CD14-positive monocyte (primary cell): ENCODE results near the gene EZH1. TPM values are rescaled to one million over a fixed set of nuclear protein-coding genes. Genes with fewer than 3 reads are reported as not detected.

Experiments used
- DNase-seq, 3 donors: peaks; one replicate each; pipeline ENCODE4 v3.0.0-alpha.2; 2011 to 2022
- H2AFZ ChIP-seq: 2 replicates; pipeline ENCODE4 v1.6.0; 2012; ENCODE audit warnings: mild to moderate bottlenecking, low read depth, low read length, inconsistent platforms; ENCODE audit not compliant: insufficient read depth, poor library complexity, severe bottlenecking
- H3K27ac ChIP-seq, 2 donors: 1 replicate in 1 of 2; 2 replicates in 1 of 2; pipeline ENCODE4 v1.5.1; 2012 to 2013; ENCODE audit warnings: low read length in 2 of 2, control low read depth in 1 of 2, inconsistent platforms in 1 of 2, low read depth in 1 of 2, mild to moderate bottlenecking in 1 of 2
- H3K27me3 ChIP-seq, 2 donors: one replicate each; pipeline versions ENCODE4 v1.6.0 to v1.6.1; 2011 to 2013; ENCODE audit warnings: low read length in 2 of 2; ENCODE audit not compliant: control insufficient read depth in 2 of 2, insufficient read depth in 2 of 2
- H3K36me3 ChIP-seq, 2 donors: replicated peaks in 1 of 2; 1 replicate in 1 of 2; 2 replicates in 1 of 2; pipeline versions ENCODE4 v1.5.1 to v1.6.1; 2012 to 2013; ENCODE audit warnings: low read length in 2 of 2, control low read depth in 1 of 2, inconsistent platforms in 1 of 2, mild to moderate bottlenecking in 1 of 2; ENCODE audit not compliant: insufficient read depth in 2 of 2, control insufficient read depth in 1 of 2
- H3K4me1 ChIP-seq, 2 donors: 1 replicate in 1 of 2; 2 replicates in 1 of 2; pipeline versions ENCODE4 v1.5.1 to v1.6.1; 2012 to 2013; ENCODE audit warnings: low read length in 2 of 2, control low read depth in 1 of 2, inconsistent platforms in 1 of 2, mild to moderate bottlenecking in 1 of 2, moderate library complexity in 1 of 2; ENCODE audit not compliant: insufficient read depth in 2 of 2, control insufficient read depth in 1 of 2
- H3K4me2 ChIP-seq: replicated peaks from 2 replicates; pipeline ENCODE3; 2012; ENCODE audit warnings: low read length, moderate library complexity, mild to moderate bottlenecking; ENCODE audit not compliant: poor library complexity, severe bottlenecking; ENCODE audit errors: extremely low read depth
- H3K4me3 ChIP-seq, 3 experiments: fragments of 200-600 bp in 1 of 3; sonication (generic) in 1 of 3; replicated peaks in 1 of 3; 1 replicate in 2 of 3; 2 replicates in 1 of 3; pipeline ENCODE4 v1.5.1; 2011 to 2013; ENCODE audit warnings: low read length in 3 of 3, mild to moderate bottlenecking in 3 of 3, control low read depth in 2 of 3, low read depth in 2 of 3, inconsistent platforms in 1 of 3, moderate library complexity in 1 of 3
- H3K79me2 ChIP-seq: 2 replicates; pipeline ENCODE4 v1.6.0; 2012; ENCODE audit warnings: mild to moderate bottlenecking, control low read depth, inconsistent platforms, low read length, moderate library complexity; ENCODE audit not compliant: insufficient read depth
- H3K9ac ChIP-seq: 2 replicates; pipeline ENCODE4 v1.6.0; 2017; ENCODE audit warnings: low read length, mild to moderate bottlenecking; ENCODE audit not compliant: insufficient read depth, poor library complexity, severe bottlenecking
- H3K9me3 ChIP-seq, 2 donors: replicated peaks in 1 of 2; 1 replicate in 1 of 2; 2 replicates in 1 of 2; pipeline versions ENCODE4 v1.5.1 to v1.6.1; 2012 to 2013; ENCODE audit warnings: low read length in 2 of 2, control low read depth in 1 of 2; ENCODE audit not compliant: control insufficient read depth in 1 of 2, insufficient read depth in 1 of 2
- H4K20me1 ChIP-seq: 2 replicates; pipeline ENCODE4 v1.6.0; 2012; ENCODE audit warnings: mild to moderate bottlenecking, low read length, control low read depth, moderate library complexity; ENCODE audit not compliant: insufficient read depth
- H3K27ac Mint-ChIP-seq, 7 donors: one replicate each; pipeline ENCODE4 v1.8.0; 2020; ENCODE audit warnings: mild to moderate bottlenecking in 7 of 7, mixed read lengths in 7 of 7, moderate library complexity in 6 of 7, inconsistent platforms in 2 of 7
- H3K27me3 Mint-ChIP-seq, 3 donors: one replicate each; pipeline ENCODE4 v1.8.0; 2021 to 2022; ENCODE audit warnings: low read depth in 3 of 3, mild to moderate bottlenecking in 3 of 3, mixed read lengths in 3 of 3, moderate library complexity in 3 of 3, inconsistent platforms in 1 of 3
- H3K36me3 Mint-ChIP-seq, 2 donors: one replicate each; pipeline ENCODE4 v1.8.0; 2020; ENCODE audit warnings: mixed read lengths in 2 of 2, inconsistent platforms in 1 of 2, mild to moderate bottlenecking in 1 of 2
- H3K4me1 Mint-ChIP-seq: one replicate; pipeline ENCODE4 v1.8.0; 2020; ENCODE audit warnings: mild to moderate bottlenecking, mixed read lengths
- H3K4me3 Mint-ChIP-seq, 2 donors: one replicate each; pipeline ENCODE4 v1.8.0; 2020; ENCODE audit warnings: mild to moderate bottlenecking in 2 of 2, mixed read lengths in 2 of 2, moderate library complexity in 1 of 2
- H3K9me3 Mint-ChIP-seq, 7 donors: one replicate each; pipeline ENCODE4 v1.8.0; 2020 to 2022; ENCODE audit warnings: mixed read lengths in 7 of 7, mild to moderate bottlenecking in 6 of 7, moderate library complexity in 6 of 7, inconsistent platforms in 2 of 7
- WGBS: methylation state at CpG from one replicate; pipeline ENCODE4 v1.1.5; 2013; ENCODE audit warnings: missing lambda C conversion rate; ENCODE audit not compliant: insufficient coverage; 5-methylcytosine and 5-hydroxymethylcytosine counted together
- intact Hi-C, 2 donors: fragments of 100-400 bp; cut with micrococcal nuclease; formaldehyde crosslinking; loops; one replicate each; pipeline versions ENCODE4 v1.15.0 to v1.15.1; 2023
- polyA plus RNA-seq, 3 donors: library from polyadenylated mRNA; depleted of rRNA in 1 of 3; unstranded in 2 of 3; stranded (reverse) in 1 of 3; fragments of 300-500 nt in 2 of 3; fragments of >200 nt in 1 of 3; fragmentation: Illumina TruSeq in 2 of 3; gene quantifications; 1 replicate in 2 of 3; 2 replicates in 1 of 3; pipeline ENCODE4 v1.2.3, GENCODE V29; 2012 to 2021
- TF ChIP-seq, protein P1 (sequence below): fragments of 200-600 bp; IDR thresholded peaks from one replicate; pipeline ENCODE4 v1.8.0; 2022; ENCODE audit warnings: antibody characterized with exemption, mild to moderate bottlenecking

Gene EZH1
- polyA plus RNA-seq, 3 donors, result 12.3 to 169 (median 17.8) TPM

DNA sequence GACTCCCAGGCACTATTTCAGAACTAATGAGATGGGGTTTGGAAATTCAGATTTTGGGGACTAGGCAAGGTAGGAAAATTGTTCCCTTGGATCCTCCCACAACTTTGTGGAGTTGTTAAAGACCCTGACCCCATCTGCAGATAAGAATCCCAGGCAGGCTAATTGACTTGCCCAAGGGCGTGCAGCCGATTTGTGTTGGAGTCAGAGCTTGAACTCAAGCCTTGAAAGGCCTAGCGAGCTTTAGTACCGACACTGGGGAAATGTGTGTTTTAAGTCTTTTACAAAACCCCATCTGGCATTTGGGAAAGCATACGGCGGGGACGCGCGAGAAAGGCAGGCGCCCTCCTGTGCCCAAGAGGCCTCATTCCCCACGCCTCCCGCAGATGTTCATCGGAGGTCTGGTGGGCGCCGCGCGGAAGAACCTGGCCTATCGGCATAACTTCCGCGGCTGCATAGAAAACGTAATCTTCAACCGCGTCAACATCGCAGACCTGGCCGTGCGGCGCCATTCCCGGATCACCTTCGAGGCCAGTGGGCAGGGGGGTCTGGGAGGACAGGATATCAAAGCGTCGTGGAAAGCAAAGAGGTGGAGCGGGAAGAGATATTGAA lies 58.2 kb downstream of the EZH1 start:
- Histone ChIP-seq H2AFZ (no peak overlapping the region), H3K4me2 (no peak overlapping the region), H4K20me1 (no peaks in the 10 kb centered on the region), H3K36me3 (no peaks in the 10 kb centered on the region), H3K9ac (no peak overlapping the region), H3K4me1 (peaks cover 17 to 23% of the 10 kb centered on the region in 2 donors), H3K27ac (no peak overlapping the region), H3K9me3 (peaks cover 0 to 12% of the 10 kb centered on the region in 2 donors), H3K79me2 (no peaks in the 10 kb centered on the region), H3K4me3 (no peak overlapping the region), H3K27me3 (peaks cover 24 to 29% of the 10 kb centered on the region in 2 donors)
- Mint-ChIP-seq H3K4me1 (peaks cover 22% of the 10 kb centered on the region), H3K36me3 (peaks cover 8 to 10% of the 10 kb centered on the region in 2 donors), H3K27me3 (peaks cover 34 to 47% (median 38%) of the 10 kb centered on the region in 3 donors), H3K4me3 (no peak overlapping the region), H3K9me3 (peaks cover 0 to 21% (median 10%) of the 10 kb centered on the region in 7 donors), H3K27ac (no peak overlapping the region)
- WGBS, result 93% methylated on average over 31 of the region's 32 CpGs
- no peak for DNase-seq
- intact Hi-C loops, result no loop called here
- TF ChIP-seq, protein P1, sequence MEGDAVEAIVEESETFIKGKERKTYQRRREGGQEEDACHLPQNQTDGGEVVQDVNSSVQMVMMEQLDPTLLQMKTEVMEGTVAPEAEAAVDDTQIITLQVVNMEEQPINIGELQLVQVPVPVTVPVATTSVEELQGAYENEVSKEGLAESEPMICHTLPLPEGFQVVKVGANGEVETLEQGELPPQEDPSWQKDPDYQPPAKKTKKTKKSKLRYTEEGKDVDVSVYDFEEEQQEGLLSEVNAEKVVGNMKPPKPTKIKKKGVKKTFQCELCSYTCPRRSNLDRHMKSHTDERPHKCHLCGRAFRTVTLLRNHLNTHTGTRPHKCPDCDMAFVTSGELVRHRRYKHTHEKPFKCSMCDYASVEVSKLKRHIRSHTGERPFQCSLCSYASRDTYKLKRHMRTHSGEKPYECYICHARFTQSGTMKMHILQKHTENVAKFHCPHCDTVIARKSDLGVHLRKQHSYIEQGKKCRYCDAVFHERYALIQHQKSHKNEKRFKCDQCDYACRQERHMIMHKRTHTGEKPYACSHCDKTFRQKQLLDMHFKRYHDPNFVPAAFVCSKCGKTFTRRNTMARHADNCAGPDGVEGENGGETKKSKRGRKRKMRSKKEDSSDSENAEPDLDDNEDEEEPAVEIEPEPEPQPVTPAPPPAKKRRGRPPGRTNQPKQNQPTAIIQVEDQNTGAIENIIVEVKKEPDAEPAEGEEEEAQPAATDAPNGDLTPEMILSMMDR, result no peak

DNA sequence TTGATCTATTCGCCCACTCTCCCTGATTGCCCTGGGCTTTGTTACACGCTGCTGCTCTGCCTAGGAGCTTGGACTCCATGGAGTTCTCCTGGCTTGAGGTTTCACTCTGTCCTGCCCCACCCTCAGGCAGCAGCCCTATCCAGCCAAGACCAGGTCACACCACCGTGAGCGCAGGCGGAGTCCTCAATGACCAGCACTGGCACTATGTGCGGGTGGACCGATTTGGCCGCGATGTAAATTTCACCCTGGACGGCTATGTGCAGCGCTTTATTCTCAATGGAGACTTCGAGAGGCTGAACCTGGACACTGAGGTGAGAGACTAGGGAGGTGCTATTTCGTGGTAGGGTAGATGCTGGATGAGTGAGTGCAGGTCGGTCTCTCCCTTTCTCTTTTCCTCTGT lies 59.0 kb downstream of the EZH1 start:
- Mint-ChIP-seq H3K9me3 (peaks cover 0 to 21% (median 12%) of the 10 kb centered on the region in 7 donors), H3K4me3 (no peak overlapping the region), H3K27ac (no peak overlapping the region), H3K4me1 (peaks cover 27% of the 10 kb centered on the region), H3K27me3 (peaks cover 39 to 55% (median 45%) of the 10 kb centered on the region in 3 donors), H3K36me3 (peaks cover 8 to 10% of the 10 kb centered on the region in 2 donors)
- H2AFZ ChIP-seq, result no peak overlapping the region
- no peaks in the 10 kb centered on the region for H3K36me3 ChIP-seq
- no peaks in the 10 kb centered on the region for H4K20me1 ChIP-seq
- TF ChIP-seq, protein P1, result no peak
- 94% methylated on average over 14 of the region's 14 CpGs for WGBS
- no peak overlapping the region for H3K4me3 ChIP-seq
- no peak overlapping the region for H3K9ac ChIP-seq
- H3K4me2 ChIP-seq, result no peak overlapping the region
- H3K9me3 ChIP-seq, result peaks cover 0 to 14% of the 10 kb centered on the region in 2 donors
- intact Hi-C loops, result no loop called here
- no peaks in the 10 kb centered on the region for H3K79me2 ChIP-seq
- H3K27me3 ChIP-seq, result peaks cover 26 to 34% of the 10 kb centered on the region in 2 donors
- no peak for DNase-seq
- peaks cover 21 to 27% of the 10 kb centered on the region in 2 donors for H3K4me1 ChIP-seq
- H3K27ac ChIP-seq, result no peak overlapping the region
